Neuronal stem cell (in vitro differentiated cells): ENCODE data around the gene SDR42E2.
"Not testable (repeated sequence)": the region's sequence is repeated elsewhere in the genome, so short reads cannot be mapped to it uniquely, and the experiment has no call there.

Experiments used
- DNase-seq: peaks from one replicate; pipeline ENCODE4 v3.0.0-alpha.2; 2013; ENCODE audit warnings: low spot score
- H2AFZ ChIP-seq: one replicate; pipeline ENCODE4 v1.6.1; 2013; ENCODE audit warnings: mild to moderate bottlenecking, low read length, inconsistent platforms
- H2AK5ac ChIP-seq: 2 replicates; pipeline ENCODE4 v1.6.1; 2013; ENCODE audit warnings: low read depth, mild to moderate bottlenecking, inconsistent platforms, low read length, moderate library complexity, mixed read lengths
- H2BK120ac ChIP-seq: 2 replicates; pipeline ENCODE4 v1.6.1; 2013; ENCODE audit warnings: low read depth, mild to moderate bottlenecking, inconsistent platforms, low read length, moderate library complexity, mixed read lengths
- H2BK12ac ChIP-seq: one replicate; pipeline ENCODE4 v1.6.1; 2013; ENCODE audit warnings: low read length, inconsistent platforms
- H2BK15ac ChIP-seq: 2 replicates; pipeline ENCODE4 v1.6.1; 2013; ENCODE audit warnings: mild to moderate bottlenecking, low read length, inconsistent platforms, mixed read lengths
- H2BK5ac ChIP-seq: one replicate; pipeline ENCODE4 v1.6.1; 2013; ENCODE audit warnings: inconsistent platforms, mild to moderate bottlenecking, low read length, moderate library complexity
- H3K14ac ChIP-seq: one replicate; pipeline ENCODE4 v1.6.1; 2013; ENCODE audit warnings: low read length, inconsistent platforms
- H3K18ac ChIP-seq: 2 replicates; pipeline ENCODE4 v1.6.1; 2013; ENCODE audit warnings: low read length, inconsistent platforms
- H3K23ac ChIP-seq: 2 replicates; pipeline ENCODE4 v1.6.1; 2013; ENCODE audit warnings: low read depth, mild to moderate bottlenecking, mixed read lengths, low read length, inconsistent platforms; ENCODE audit not compliant: poor library complexity
- H3K27ac ChIP-seq: replicated peaks from 3 replicates; pipeline ENCODE4 v1.5.1; 2013; ENCODE audit warnings: low read length, inconsistent platforms
- H3K27me3 ChIP-seq, 3 experiments: 2 replicates each; pipeline ENCODE4 v1.6.1; 2013; ENCODE audit warnings: low read length in 3 of 3, mild to moderate bottlenecking in 2 of 3, inconsistent platforms in 1 of 3, low read depth in 1 of 3, mixed read lengths in 1 of 3, moderate library complexity in 1 of 3; ENCODE audit not compliant: control insufficient read depth in 3 of 3, insufficient read depth in 3 of 3
- H3K36me3 ChIP-seq, 2 donors: replicated peaks in 1 of 2; 2 replicates each; pipeline ENCODE4 v1.6.1; 2013; ENCODE audit warnings: low read length in 2 of 2; ENCODE audit not compliant: control insufficient read depth in 2 of 2, insufficient read depth in 2 of 2
- H3K4ac ChIP-seq: 2 replicates; pipeline ENCODE4 v1.6.1; 2013; ENCODE audit warnings: inconsistent platforms, mild to moderate bottlenecking, low read length, moderate library complexity
- H3K4me1 ChIP-seq, 2 donors: 1 replicate in 1 of 2; 2 replicates in 1 of 2; pipeline ENCODE4 v1.6.1; 2013; ENCODE audit warnings: low read length in 2 of 2, low read depth in 1 of 2; ENCODE audit not compliant: control insufficient read depth in 2 of 2, insufficient read depth in 1 of 2
- H3K4me2 ChIP-seq: one replicate; pipeline ENCODE4 v1.6.1; 2013; ENCODE audit warnings: mild to moderate bottlenecking, low read length, inconsistent platforms; ENCODE audit not compliant: insufficient read depth, poor library complexity, severe bottlenecking
- H3K4me3 ChIP-seq, 2 donors: 2 replicates each; pipeline ENCODE4 v1.5.1; 2013; ENCODE audit warnings: low read length in 2 of 2, mild to moderate bottlenecking in 2 of 2, inconsistent platforms in 1 of 2, moderate library complexity in 1 of 2
- H3K79me1 ChIP-seq: one replicate; pipeline ENCODE4 v1.6.1; 2013; ENCODE audit warnings: low read depth, mild to moderate bottlenecking, inconsistent platforms, low read length, moderate library complexity
- H3K9ac ChIP-seq: one replicate; pipeline ENCODE4 v1.6.1; 2013; ENCODE audit warnings: mild to moderate bottlenecking, low read depth, low read length, inconsistent platforms; ENCODE audit not compliant: poor library complexity
- H3K9me3 ChIP-seq, 2 donors: replicated peaks in 1 of 2; 2 replicates each; pipeline versions ENCODE3 to v1.6.1; 2013; ENCODE audit warnings: low read length in 2 of 2, mild to moderate bottlenecking in 2 of 2, inconsistent platforms in 1 of 2, low read depth in 1 of 2, mixed read lengths in 1 of 2, moderate library complexity in 1 of 2; ENCODE audit not compliant: control insufficient read depth in 2 of 2, insufficient read depth in 1 of 2
- H4K8ac ChIP-seq: one replicate; pipeline ENCODE4 v1.6.1; 2013; ENCODE audit warnings: low read depth, mild to moderate bottlenecking, inconsistent platforms, low read length, moderate library complexity
- H4K91ac ChIP-seq: one replicate; pipeline ENCODE4 v1.6.1; 2013; ENCODE audit warnings: low read length, low read depth, mild to moderate bottlenecking, inconsistent platforms; ENCODE audit not compliant: poor library complexity
- WGBS, 2 donors: extraction: QIAGEN DNeasy Blood & Tissue Kit; methylation state at CpG; one replicate each; pipeline ENCODE4 v1.1.7; 2013; ENCODE audit warnings: missing lambda C conversion rate in 2 of 2, mixed read lengths in 1 of 2; ENCODE audit not compliant: insufficient read length in 2 of 2, insufficient replicate concordance in 1 of 2; ENCODE audit errors: extremely low coverage in 2 of 2; 5-methylcytosine and 5-hydroxymethylcytosine counted together

The SDR42E2 gene

GRCh38 chr16:22126037-22126558, 36.2 kb upstream of the SDR42E2 start:
- Histone ChIP-seq H3K79me1 (no peaks in the 10 kb centered on the region), H3K18ac (no peak overlapping the region), H2BK5ac (no peak overlapping the region), H2AFZ (no peak overlapping the region), H3K9ac (no peak overlapping the region), H3K27ac (no peak overlapping the region), H2BK15ac (no peak overlapping the region), H3K14ac (no peak overlapping the region), H3K4me3 (no peak overlapping the region), H2BK12ac (no peak overlapping the region), H2AK5ac (no peak overlapping the region), H3K4me1 (no peaks in the 10 kb centered on the region), H4K8ac (no peak overlapping the region), H3K9me3 (no peaks in the 10 kb centered on the region), H3K27me3 (peaks cover 0 to 4% (median 0%) of the 10 kb centered on the region in 3 experiments), H3K4ac (no peak overlapping the region), H3K4me2 (no peak overlapping the region), H3K23ac (no peak overlapping the region), H3K36me3 (no peaks in the 10 kb centered on the region), H2BK120ac (no peak overlapping the region), H4K91ac (no peak overlapping the region)
- no peak for DNase-seq
- WGBS, 2 donors = no CpG with 5 or more reads among the region's 15 CpGs

DNA sequence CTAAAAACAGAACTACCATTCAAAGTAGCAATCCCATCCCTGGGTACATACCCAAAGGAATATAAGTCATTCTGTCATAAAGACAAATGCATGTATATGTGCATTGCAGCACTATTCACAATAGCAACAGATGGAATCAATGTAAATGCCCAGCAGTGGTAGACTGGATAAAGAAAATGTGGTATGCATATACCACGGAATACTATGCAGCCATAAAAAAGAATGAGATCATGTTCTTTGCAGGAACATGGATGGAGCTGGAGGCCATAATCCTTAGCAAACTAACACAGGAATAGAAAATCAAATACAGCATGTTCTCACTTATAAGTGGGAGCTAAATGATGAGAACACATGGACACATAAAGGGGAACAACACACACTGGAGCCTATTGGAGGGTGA, 33.8 kb upstream of the SDR42E2 start:
- H2AK5ac ChIP-seq, H2BK5ac ChIP-seq, H3K27ac ChIP-seq, H3K4me1 ChIP-seq, H2BK120ac ChIP-seq, H3K36me3 ChIP-seq, DNase-seq, H4K8ac ChIP-seq, H3K4me3 ChIP-seq, H3K4ac ChIP-seq, H3K23ac ChIP-seq, H3K18ac ChIP-seq, H3K4me2 ChIP-seq, H3K27me3 ChIP-seq, H2BK12ac ChIP-seq, H4K91ac ChIP-seq, H3K79me1 ChIP-seq, H3K9me3 ChIP-seq, H2AFZ ChIP-seq, H3K14ac ChIP-seq, H2BK15ac ChIP-seq, H3K9ac ChIP-seq: not testable (repeated sequence)
- WGBS, 2 donors = no CpG with 5 or more reads among the region's 1 CpG

DNA sequence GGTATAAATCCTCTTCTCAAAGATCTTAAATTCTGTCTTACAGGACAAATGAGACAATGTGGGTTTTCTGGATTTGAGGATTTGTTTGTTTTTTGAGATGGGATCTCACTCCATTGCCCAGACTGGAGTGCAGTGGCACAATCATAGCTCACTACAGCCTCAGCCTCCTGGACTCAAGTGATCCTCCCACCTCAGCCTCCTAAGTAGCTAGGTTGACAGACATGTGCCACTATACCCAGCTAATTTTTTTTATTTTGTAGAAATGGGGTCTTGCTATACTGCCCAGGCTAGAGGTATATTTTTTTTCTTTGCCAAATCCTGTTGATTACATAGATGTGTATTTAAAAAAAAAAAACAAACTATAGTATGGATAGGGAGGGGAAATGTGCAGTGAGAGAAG, 31.8 kb upstream of the SDR42E2 start:
- Histone ChIP-seq H2AK5ac (no peak overlapping the region), H3K36me3 (no peaks in the 10 kb centered on the region), H3K4ac (no peak overlapping the region), H2BK5ac (no peak overlapping the region), H4K8ac (no peak overlapping the region), H3K18ac (no peak overlapping the region), H3K27ac (no peak overlapping the region), H3K9ac (no peak overlapping the region), H3K27me3 (peaks cover 0 to 7% (median 0%) of the 10 kb centered on the region in 3 experiments), H3K9me3 (no peaks in the 10 kb centered on the region), H3K4me1 (no peaks in the 10 kb centered on the region), H2AFZ (no peak overlapping the region), H2BK15ac (no peak overlapping the region), H4K91ac (no peak overlapping the region), H2BK120ac (no peak overlapping the region), H3K23ac (no peak overlapping the region), H3K14ac (no peak overlapping the region), H2BK12ac (no peak overlapping the region), H3K4me2 (no peak overlapping the region), H3K4me3 (no peak overlapping the region), H3K79me1 (no peaks in the 10 kb centered on the region)
- no peak for DNase-seq

DNA sequence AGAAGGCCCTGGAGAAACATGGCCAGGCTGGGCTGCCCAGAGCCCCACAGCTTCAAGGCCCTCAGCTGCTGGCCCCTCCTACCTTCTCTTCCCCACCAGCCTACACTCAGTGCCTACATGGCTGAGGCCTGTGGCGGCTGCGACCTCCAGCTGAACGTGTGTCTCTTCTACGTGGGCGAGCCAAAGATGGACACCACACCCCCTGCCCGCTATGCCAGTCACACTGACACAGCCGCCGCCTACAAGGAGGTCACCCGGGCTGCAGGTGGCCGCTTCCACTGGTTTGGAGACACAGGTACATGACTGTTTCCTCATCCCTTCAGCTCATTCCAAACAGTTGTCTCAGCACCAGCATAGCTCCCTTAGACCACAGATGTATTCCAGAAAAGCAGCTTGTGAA, 29.5 kb upstream of the SDR42E2 start:
- H3K23ac ChIP-seq = no peak overlapping the region
- peak overlapping the region; percentile 48 for H3K18ac ChIP-seq
- no peak overlapping the region for H3K4ac ChIP-seq
- no peak overlapping the region for H2BK15ac ChIP-seq
- H3K27me3 ChIP-seq = peaks cover 0 to 20% (median 0%) of the 10 kb centered on the region in 3 experiments
- H4K8ac ChIP-seq = no peak overlapping the region
- H3K14ac ChIP-seq = no peak overlapping the region
- WGBS, 2 donors = no CpG with 5 or more reads among the region's 10 CpGs
- no peak overlapping the region for H2BK120ac ChIP-seq
- no peak overlapping the region for H4K91ac ChIP-seq
- no peak overlapping the region for H2BK5ac ChIP-seq
- H3K4me3 ChIP-seq = no peak overlapping the region
- no peak overlapping the region for H2BK12ac ChIP-seq
- peak overlapping the region; percentile 60 for H2AK5ac ChIP-seq
- H3K36me3 ChIP-seq = no peaks in the 10 kb centered on the region
- no peaks in the 10 kb centered on the region for H3K9me3 ChIP-seq
- no peaks in the 10 kb centered on the region for H3K79me1 ChIP-seq
- H3K27ac ChIP-seq = no peak overlapping the region
- no peaks in the 10 kb centered on the region for H3K4me1 ChIP-seq
- H2AFZ ChIP-seq = no peak overlapping the region
- peak overlapping the region; percentile 12 for H3K9ac ChIP-seq
- no peak for DNase-seq
- no peak overlapping the region for H3K4me2 ChIP-seq
